GM12873 (cell line): ENCODE results near the gene WDR45B.

Experiments used
- TF ChIP-seq, protein P1 (sequence below): IDR thresholded peaks from 2 replicates; pipeline ENCODE4 v1.5.1; 2012; ENCODE audit warnings: low read depth, mild to moderate bottlenecking, moderate library complexity, low read length, control low read depth; ENCODE audit not compliant: insufficient read depth; ENCODE audit errors: missing control alignments

WDR45B gene

DNA sequence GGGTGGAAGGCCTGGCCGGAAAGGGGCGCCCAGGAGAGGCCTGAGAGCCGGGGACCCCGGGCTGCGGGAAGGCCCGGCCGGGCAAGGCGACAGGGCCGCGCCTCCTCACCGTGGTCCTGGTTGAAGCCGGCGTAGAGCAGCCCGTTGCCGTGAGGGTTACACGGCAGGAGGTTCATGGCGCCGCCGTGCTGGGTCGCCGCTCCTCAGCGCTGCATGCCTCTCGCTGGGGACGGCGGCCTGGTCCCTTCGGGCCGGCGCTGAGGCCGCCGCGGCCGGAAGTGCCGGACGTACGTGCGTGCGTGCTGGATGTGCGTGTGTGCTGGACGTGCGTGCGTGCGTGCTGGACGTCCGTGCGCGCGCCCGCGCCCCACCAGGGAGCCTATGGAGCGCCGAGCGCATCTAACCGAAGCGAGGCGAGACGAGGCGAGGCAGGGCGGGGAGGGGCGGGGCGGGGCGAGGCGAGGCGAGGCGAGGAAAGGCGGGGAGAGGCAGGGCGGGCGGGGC is at the start of gene WDR45B:
Gene WDR45B (minus strand): TSS at position 280 of the 504 bp plus-strand sequence. CDS start 104 bp downstream, at position 176.
- TF ChIP-seq, protein P1, sequence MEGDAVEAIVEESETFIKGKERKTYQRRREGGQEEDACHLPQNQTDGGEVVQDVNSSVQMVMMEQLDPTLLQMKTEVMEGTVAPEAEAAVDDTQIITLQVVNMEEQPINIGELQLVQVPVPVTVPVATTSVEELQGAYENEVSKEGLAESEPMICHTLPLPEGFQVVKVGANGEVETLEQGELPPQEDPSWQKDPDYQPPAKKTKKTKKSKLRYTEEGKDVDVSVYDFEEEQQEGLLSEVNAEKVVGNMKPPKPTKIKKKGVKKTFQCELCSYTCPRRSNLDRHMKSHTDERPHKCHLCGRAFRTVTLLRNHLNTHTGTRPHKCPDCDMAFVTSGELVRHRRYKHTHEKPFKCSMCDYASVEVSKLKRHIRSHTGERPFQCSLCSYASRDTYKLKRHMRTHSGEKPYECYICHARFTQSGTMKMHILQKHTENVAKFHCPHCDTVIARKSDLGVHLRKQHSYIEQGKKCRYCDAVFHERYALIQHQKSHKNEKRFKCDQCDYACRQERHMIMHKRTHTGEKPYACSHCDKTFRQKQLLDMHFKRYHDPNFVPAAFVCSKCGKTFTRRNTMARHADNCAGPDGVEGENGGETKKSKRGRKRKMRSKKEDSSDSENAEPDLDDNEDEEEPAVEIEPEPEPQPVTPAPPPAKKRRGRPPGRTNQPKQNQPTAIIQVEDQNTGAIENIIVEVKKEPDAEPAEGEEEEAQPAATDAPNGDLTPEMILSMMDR, result no peak

DNA sequence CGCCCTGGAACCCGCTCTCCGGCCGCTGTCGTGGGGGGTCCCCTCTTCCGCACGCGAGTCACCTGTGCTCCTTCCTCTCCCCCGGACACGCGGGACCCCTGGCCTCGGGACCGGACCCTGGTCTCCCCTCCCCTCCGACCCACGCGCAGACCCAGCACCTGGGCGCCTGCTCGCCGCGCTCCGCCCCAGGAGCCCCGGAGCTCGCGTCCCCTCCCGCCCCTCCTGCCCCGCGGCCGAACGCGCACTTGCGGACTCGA is 49.5 kb upstream of the WDR45B start:
- TF ChIP-seq, protein P1, result no peak

- TF ChIP-seq, protein P1, result no peak
Observed at GRCh38 chr17:82696916-82697807, 48.9 kb upstream of the WDR45B start.

DNA sequence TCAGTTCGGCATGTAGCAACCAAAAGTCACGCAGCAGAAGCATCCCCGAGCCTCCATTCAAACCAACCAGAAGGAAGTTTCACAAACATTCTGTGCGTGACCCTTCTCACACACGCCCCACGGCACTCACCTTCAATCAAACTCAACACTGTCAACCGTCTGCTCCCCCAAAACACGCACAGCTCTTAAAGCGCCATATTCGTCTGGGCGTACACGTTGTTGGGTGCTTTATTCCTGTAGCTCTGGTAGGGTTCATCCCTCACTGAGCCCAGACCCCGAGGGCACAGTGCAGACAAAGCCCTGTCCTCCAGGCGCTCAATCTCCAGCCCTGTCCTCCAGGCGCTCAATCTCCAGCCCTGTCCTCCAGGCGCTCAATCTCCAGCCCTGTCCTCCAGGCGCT is 48.0 kb upstream of the WDR45B start:
- TF ChIP-seq, protein P1, result no peak

- TF ChIP-seq, protein P1, result no peak
Observed at GRCh38 chr17:82694647-82695046, 46.4 kb upstream of the WDR45B start.

DNA sequence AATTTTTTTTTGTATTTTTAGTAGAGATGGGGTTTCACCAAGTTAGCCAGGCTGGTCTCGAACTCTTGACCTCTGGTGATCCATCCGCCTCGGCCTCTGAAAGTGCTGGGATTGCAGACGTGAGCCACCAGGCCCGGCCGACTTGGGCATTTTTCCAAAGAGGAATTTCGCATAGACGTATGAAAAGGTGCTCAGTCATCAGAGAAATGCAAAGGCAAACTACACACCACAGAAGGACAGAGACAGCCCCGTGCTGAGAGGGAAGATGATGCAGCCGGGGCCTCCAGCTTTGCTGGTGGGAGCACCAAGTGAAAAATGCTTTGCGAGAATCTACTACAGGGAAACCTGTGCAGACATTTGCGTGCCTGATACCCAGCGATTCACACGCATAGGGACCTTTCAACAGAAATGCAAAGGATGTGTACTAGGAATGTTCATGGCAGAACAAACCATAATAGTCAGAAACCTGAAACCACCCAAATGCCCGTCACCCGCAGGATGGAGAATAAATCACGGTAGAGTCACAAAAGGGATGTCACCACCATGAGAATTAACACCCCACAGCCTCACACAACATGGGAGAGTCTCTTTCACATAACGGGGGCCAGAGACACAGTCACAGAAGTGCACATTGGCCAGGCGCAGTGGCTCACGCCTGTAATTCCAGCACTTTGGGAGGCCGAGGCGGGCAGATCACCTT is 45.1 kb upstream of the WDR45B start:
- TF ChIP-seq, protein P1, result no peak

- TF ChIP-seq, protein P1, result no peak
Observed at GRCh38 chr17:82692268-82692667, 44.0 kb upstream of the WDR45B start.
